ENCODE measurements around the gene LRMDA.

DNA sequence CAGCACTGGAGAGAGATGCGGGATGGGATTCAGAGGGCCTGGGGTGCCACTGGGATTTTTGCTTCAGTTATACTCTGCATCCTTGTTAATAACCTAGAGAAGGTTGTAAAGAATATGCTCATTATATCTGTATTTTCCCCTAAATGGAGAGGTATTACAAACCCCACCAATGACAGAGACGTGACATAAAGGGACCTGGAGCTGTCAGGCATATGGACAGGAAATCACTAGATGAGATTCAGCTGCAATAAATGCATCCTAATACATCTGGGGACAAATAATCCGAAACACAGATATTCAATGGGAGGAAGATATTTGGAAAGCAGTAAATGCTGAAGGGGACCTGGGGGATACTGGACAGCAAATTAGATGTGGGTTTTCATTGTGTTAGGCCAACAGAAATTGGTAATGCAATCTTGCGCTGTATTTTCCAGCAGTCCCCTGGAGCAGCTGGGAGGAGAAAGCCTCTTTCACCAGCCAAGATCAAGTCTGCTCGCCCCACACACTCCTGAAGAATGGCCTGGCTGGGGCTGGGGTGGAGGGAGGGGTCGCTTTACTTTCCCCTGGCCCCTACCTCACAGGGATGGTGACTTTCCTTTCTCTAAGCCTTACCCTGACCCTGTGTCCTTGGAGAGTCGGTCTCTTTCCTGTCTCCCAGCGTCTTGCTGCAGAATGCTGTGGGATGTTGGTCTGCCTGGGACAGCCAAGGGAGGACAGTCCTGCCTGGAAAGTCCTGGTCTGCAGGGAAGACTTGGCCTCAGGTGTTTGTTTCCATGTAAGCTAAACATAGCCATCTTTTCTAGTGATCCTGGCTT, 653.8 kb downstream of the LRMDA start:
- TF ChIP-seq, protein P1, sequence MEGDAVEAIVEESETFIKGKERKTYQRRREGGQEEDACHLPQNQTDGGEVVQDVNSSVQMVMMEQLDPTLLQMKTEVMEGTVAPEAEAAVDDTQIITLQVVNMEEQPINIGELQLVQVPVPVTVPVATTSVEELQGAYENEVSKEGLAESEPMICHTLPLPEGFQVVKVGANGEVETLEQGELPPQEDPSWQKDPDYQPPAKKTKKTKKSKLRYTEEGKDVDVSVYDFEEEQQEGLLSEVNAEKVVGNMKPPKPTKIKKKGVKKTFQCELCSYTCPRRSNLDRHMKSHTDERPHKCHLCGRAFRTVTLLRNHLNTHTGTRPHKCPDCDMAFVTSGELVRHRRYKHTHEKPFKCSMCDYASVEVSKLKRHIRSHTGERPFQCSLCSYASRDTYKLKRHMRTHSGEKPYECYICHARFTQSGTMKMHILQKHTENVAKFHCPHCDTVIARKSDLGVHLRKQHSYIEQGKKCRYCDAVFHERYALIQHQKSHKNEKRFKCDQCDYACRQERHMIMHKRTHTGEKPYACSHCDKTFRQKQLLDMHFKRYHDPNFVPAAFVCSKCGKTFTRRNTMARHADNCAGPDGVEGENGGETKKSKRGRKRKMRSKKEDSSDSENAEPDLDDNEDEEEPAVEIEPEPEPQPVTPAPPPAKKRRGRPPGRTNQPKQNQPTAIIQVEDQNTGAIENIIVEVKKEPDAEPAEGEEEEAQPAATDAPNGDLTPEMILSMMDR (IDR thresholded peaks at IDR 0.05) = no peak
- TF ChIP-seq EZH2 (IDR thresholded peaks at IDR 0.05; ENCODE audit: borderline replicate concordance, insufficient read depth, low read depth, low read length, poor library complexity, severe bottlenecking) = no peak
